Stomach (tissue), 4 donors: ENCODE results near the gene PITPNC1.
"Not testable (repeated sequence)": the region's sequence is repeated elsewhere in the genome, so short reads cannot be mapped to it uniquely, and the experiment has no call there.

ENCODE experiments used
- CTCF ChIP-seq, 7 experiments: fragments of 450-650 bp in 4 of 7; fragments of 200-600 bp in 3 of 7; sonication (generic) in 3 of 7; IDR thresholded peaks; one replicate each; pipeline ENCODE4 v1.5.1; 2016 to 2019; ENCODE audit warnings: antibody characterized with exemption in 7 of 7, control low read depth in 2 of 7, mild to moderate bottlenecking in 1 of 7
- EP300 ChIP-seq: sonication (generic); formaldehyde crosslinking; IDR thresholded peaks from one replicate; pipeline ENCODE4 v1.6.1; 2017; ENCODE audit warnings: antibody characterized with exemption
- POLR2AphosphoS5 ChIP-seq, 3 donors: sonication (generic); formaldehyde crosslinking; IDR thresholded peaks; one replicate each; pipeline ENCODE4 v1.6.1; 2016; ENCODE audit warnings: antibody characterized with exemption in 3 of 3

DNA sequence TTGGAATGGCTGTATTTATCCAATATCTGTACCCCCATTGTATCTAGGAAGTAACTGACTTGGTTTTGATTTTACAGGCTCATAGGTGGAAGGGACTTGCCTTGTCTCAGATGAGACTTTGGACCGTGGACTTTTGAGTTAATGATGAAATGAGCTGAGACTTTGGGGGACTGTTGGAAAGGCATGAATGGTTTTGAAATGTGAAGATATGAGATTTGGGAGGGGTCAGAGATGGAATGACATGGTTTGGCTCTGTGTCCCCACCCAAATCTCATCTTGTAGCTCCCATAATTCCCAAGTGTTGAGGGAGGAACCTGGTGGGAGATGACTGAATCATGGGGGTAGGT is 44.9 kb upstream of the PITPNC1 start:
- not testable (repeated sequence) for TF ChIP-seq POLR2AphosphoS5 (IDR thresholded peaks at IDR 0.05); CTCF (IDR thresholded peaks at IDR 0.05); EP300
